OCI-LY1 (cell line): ENCODE data around the gene HMGA1.
"Not testable (repeated sequence)": the region's sequence is repeated elsewhere in the genome, so short reads cannot be mapped to it uniquely, and the experiment has no call there.

Source experiments
- H2AFZ ChIP-seq: fragments of 200-600 bp; sonication (generic), shearing (Covaris generic); 2 replicates; pipeline ENCODE4 v1.6.0; 2014; ENCODE audit warnings: antibody characterized with exemption, mild to moderate bottlenecking, low read length
- H3F3A ChIP-seq: fragments of 200-600 bp; sonication (generic), shearing (Covaris generic); 2 replicates; pipeline ENCODE4 v1.6.0; 2014; ENCODE audit warnings: mild to moderate bottlenecking, antibody characterized with exemption, low read length, moderate library complexity; ENCODE audit not compliant: insufficient read depth
- H3K27ac ChIP-seq: fragments of 200-600 bp; sonication (generic); 2 replicates; pipeline ENCODE4 v1.5.1; 2014; ENCODE audit warnings: low read length, mixed run types, mild to moderate bottlenecking, low read depth; ENCODE audit not compliant: poor library complexity, severe bottlenecking
- H3K27me3 ChIP-seq: fragments of 200-600 bp; sonication (generic); 2 replicates; pipeline ENCODE4 v1.6.0; 2014; ENCODE audit warnings: antibody characterized with exemption, mild to moderate bottlenecking, low read length, moderate library complexity; ENCODE audit not compliant: insufficient read depth
- H3K36me3 ChIP-seq: fragments of 200-600 bp; sonication (generic); 2 replicates; pipeline ENCODE4 v1.6.1; 2014; ENCODE audit warnings: mild to moderate bottlenecking, antibody characterized with exemption, low read length, moderate library complexity, mixed read lengths; ENCODE audit not compliant: insufficient read depth
- H3K4me1 ChIP-seq: fragments of 200-600 bp; sonication (generic); 2 replicates; pipeline ENCODE4 v1.5.1; 2014; ENCODE audit warnings: mild to moderate bottlenecking, low read length, moderate library complexity; ENCODE audit not compliant: insufficient read depth, severe bottlenecking
- H3K4me2 ChIP-seq: fragments of 200-600 bp; sonication (generic), shearing (Covaris generic); 2 replicates; pipeline ENCODE4 v1.6.1; 2014; ENCODE audit warnings: low read length
- H3K4me3 ChIP-seq: fragments of 200-600 bp; sonication (generic); 2 replicates; pipeline ENCODE4 v1.5.1; 2014; ENCODE audit warnings: low read length, low read depth, mild to moderate bottlenecking, mixed read lengths; ENCODE audit not compliant: poor library complexity, severe bottlenecking
- H3K79me2 ChIP-seq: fragments of 200-600 bp; shearing (Covaris generic); 2 replicates; pipeline ENCODE4 v1.6.1; 2016; ENCODE audit warnings: mixed run types, low read length, mixed read lengths; ENCODE audit not compliant: insufficient read depth
- H3K9ac ChIP-seq: fragments of 200-600 bp; sonication (generic), shearing (Covaris generic); 2 replicates; pipeline ENCODE4 v1.6.1; 2014; ENCODE audit warnings: mild to moderate bottlenecking, low read length, mixed read lengths
- H3K9me2 ChIP-seq: fragments of 200-600 bp; sonication (generic), shearing (Covaris generic); 2 replicates; pipeline ENCODE4 v1.6.1; 2014; ENCODE audit warnings: low read depth, mild to moderate bottlenecking, low read length, mixed read lengths
- H3K9me3 ChIP-seq: fragments of 200-600 bp; shearing (Covaris generic); 2 replicates; pipeline ENCODE4 v1.6.1; 2014; ENCODE audit warnings: low read length, mixed read lengths
- H4K20me1 ChIP-seq: fragments of 200-600 bp; sonication (generic), shearing (Covaris generic); 2 replicates; pipeline ENCODE4 v1.6.0; 2016; ENCODE audit warnings: mild to moderate bottlenecking, low read length; ENCODE audit not compliant: insufficient read depth
- EZH2 ChIP-seq: fragments of 200-600 bp; sonication (generic), shearing (Covaris generic); IDR thresholded peaks from 2 replicates; pipeline ENCODE4 v1.8.0; 2017; ENCODE audit warnings: borderline replicate concordance, mixed run types, mild to moderate bottlenecking, antibody characterized with exemption, low read length, moderate library complexity, mixed read lengths
- TF ChIP-seq, protein P1 (sequence below): fragments of 200-600 bp; sonication (generic), shearing (Covaris generic); IDR thresholded peaks from 2 replicates; pipeline ENCODE4 v1.5.1; 2017; ENCODE audit warnings: mild to moderate bottlenecking, antibody characterized with exemption, low read length, moderate library complexity, mixed read lengths

HMGA1 gene

GRCh38 chr6:34259529-34260069 is 22.9 kb downstream of the HMGA1 start:
- Histone ChIP-seq H3K9me3 (no peaks in the 10 kb centered on the region), H3K27me3 (no peaks in the 10 kb centered on the region), H3K27ac (no peak overlapping the region), H3K4me2 (no peak overlapping the region), H3K4me3 (no peak overlapping the region), H3K79me2 (no peaks in the 10 kb centered on the region), H2AFZ (no peak overlapping the region), H3K4me1 (no peaks in the 10 kb centered on the region), H4K20me1 (no peaks in the 10 kb centered on the region), H3F3A (no peaks in the 10 kb centered on the region), H3K9ac (no peak overlapping the region), H3K9me2 (no peaks in the 10 kb centered on the region), H3K36me3 (no peaks in the 10 kb centered on the region)
- TF ChIP-seq, protein P1, sequence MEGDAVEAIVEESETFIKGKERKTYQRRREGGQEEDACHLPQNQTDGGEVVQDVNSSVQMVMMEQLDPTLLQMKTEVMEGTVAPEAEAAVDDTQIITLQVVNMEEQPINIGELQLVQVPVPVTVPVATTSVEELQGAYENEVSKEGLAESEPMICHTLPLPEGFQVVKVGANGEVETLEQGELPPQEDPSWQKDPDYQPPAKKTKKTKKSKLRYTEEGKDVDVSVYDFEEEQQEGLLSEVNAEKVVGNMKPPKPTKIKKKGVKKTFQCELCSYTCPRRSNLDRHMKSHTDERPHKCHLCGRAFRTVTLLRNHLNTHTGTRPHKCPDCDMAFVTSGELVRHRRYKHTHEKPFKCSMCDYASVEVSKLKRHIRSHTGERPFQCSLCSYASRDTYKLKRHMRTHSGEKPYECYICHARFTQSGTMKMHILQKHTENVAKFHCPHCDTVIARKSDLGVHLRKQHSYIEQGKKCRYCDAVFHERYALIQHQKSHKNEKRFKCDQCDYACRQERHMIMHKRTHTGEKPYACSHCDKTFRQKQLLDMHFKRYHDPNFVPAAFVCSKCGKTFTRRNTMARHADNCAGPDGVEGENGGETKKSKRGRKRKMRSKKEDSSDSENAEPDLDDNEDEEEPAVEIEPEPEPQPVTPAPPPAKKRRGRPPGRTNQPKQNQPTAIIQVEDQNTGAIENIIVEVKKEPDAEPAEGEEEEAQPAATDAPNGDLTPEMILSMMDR: no peak
- TF ChIP-seq EZH2: no peak

GRCh38 chr6:34260576-34261267 is 24.0 kb downstream of the HMGA1 start:
- no peak for TF ChIP-seq EZH2
- TF ChIP-seq, protein P1: no peak
- H3K4me1 ChIP-seq: no peaks in the 10 kb centered on the region
- H3F3A ChIP-seq: no peaks in the 10 kb centered on the region
- no peak overlapping the region for H3K4me2 ChIP-seq
- no peak overlapping the region for H3K9ac ChIP-seq
- no peaks in the 10 kb centered on the region for H3K27me3 ChIP-seq
- H3K4me3 ChIP-seq: no peak overlapping the region
- H3K79me2 ChIP-seq: no peaks in the 10 kb centered on the region
- H4K20me1 ChIP-seq: no peaks in the 10 kb centered on the region
- no peak overlapping the region for H2AFZ ChIP-seq
- no peaks in the 10 kb centered on the region for H3K9me2 ChIP-seq
- H3K27ac ChIP-seq: no peak overlapping the region
- H3K36me3 ChIP-seq: no peaks in the 10 kb centered on the region
- H3K9me3 ChIP-seq: peaks cover 7% of the 10 kb centered on the region; the same call in 1 of the 2 replicates

GRCh38 chr6:34263484-34263883 is 26.8 kb downstream of the HMGA1 start:
- not testable (repeated sequence) for H3K4me1 ChIP-seq, H3K9me2 ChIP-seq, H3K36me3 ChIP-seq, H3K9ac ChIP-seq, H4K20me1 ChIP-seq, H3K4me3 ChIP-seq, H3K27me3 ChIP-seq, H3K4me2 ChIP-seq, H3K9me3 ChIP-seq, H3F3A ChIP-seq, H2AFZ ChIP-seq, H3K27ac ChIP-seq, H3K79me2 ChIP-seq

- H3K36me3 ChIP-seq: no peaks in the 10 kb centered on the region
- no peak overlapping the region for H3K4me3 ChIP-seq
- H3K4me2 ChIP-seq: no peak overlapping the region
- no peaks in the 10 kb centered on the region for H3K27me3 ChIP-seq
- H2AFZ ChIP-seq: no peak overlapping the region
- no peaks in the 10 kb centered on the region for H3K9me2 ChIP-seq
- TF ChIP-seq, protein P1: no peak
- TF ChIP-seq EZH2: no peak
- H3K9me3 ChIP-seq: peaks cover 7% of the 10 kb centered on the region; the same call in 1 of the 2 replicates
- H3F3A ChIP-seq: no peaks in the 10 kb centered on the region
- H3K9ac ChIP-seq: no peak overlapping the region
- H3K27ac ChIP-seq: no peak overlapping the region
- H3K4me1 ChIP-seq: no peaks in the 10 kb centered on the region
- no peaks in the 10 kb centered on the region for H4K20me1 ChIP-seq
- no peaks in the 10 kb centered on the region for H3K79me2 ChIP-seq
Observed at GRCh38 chr6:34267746-34268145, 31.1 kb downstream of the HMGA1 start.

- H3K9me3 ChIP-seq, H3K27ac ChIP-seq, H4K20me1 ChIP-seq, H3K9ac ChIP-seq, H3K4me3 ChIP-seq, H2AFZ ChIP-seq, H3K4me1 ChIP-seq, H3K9me2 ChIP-seq, H3K79me2 ChIP-seq, H3F3A ChIP-seq, H3K4me2 ChIP-seq, H3K27me3 ChIP-seq, H3K36me3 ChIP-seq: not testable (repeated sequence)
Observed at GRCh38 chr6:34269132-34269531, 32.5 kb downstream of the HMGA1 start.
